ENCODE results near the gene SHB. TPM values are rescaled to one million over a fixed set of nuclear protein-coding genes. Genes with fewer than 3 reads are reported as not detected.
"Not testable (repeated sequence)": the region's sequence is repeated elsewhere in the genome, so short reads cannot be mapped to it uniquely, and the experiment has no call there.

SHB gene
- polyA plus RNA-seq, 3 donors: 17.4 to 20.0 (median 17.9) TPM

DNA sequence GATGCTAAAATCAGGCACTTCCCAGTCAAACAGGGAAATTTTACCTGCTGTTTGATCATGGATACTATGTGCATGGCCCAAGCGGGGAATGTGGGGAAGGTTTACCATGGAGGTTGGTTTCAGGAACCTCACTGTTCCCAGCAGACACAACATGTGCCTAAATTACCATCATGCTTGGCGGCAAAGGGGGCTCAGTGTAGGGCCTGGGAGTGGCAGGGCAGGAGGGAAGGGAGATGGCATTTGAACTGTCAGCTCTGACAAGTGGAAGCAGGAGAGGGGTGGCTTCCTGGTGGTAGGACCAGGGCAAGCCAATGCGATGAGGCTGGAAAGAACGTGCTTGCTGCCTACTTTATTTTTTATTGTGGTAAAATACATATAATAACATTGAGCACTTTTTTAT lies 93.4 kb downstream of the SHB start:
- DNase-seq: no peak

DNA sequence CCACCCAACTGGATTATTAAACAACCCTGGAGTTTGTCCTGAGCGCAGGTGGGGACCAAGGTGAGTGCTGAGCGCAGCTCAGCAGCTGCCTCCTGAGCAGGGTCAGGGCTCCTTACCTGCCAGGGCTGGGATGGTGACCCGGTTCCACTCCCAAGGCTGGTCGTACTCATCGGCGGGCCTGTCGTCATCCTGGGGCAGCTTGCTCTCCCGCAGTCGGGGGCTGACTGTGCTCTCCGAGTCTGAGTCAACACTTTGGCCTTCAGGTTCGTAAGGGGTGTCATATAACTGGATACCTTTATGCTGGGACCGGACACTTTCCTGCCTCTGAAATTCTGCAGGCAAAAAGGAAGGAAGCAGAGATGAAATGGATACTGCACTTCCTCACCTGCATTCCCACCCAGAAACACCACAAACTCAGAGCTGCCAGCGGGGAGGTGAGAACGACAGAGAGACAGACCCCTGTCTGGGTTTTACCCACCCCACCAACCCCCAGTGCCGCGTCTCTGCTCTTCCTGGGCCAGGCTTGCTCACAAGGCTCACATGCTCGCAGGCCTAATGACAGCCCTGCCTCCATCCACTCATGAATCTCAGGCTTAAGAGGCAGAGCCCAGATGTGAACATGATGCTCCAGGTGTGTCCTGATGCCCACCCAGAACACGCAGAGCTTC lies 94.4 kb downstream of the SHB start:
- DNase-seq: no peak

DNA sequence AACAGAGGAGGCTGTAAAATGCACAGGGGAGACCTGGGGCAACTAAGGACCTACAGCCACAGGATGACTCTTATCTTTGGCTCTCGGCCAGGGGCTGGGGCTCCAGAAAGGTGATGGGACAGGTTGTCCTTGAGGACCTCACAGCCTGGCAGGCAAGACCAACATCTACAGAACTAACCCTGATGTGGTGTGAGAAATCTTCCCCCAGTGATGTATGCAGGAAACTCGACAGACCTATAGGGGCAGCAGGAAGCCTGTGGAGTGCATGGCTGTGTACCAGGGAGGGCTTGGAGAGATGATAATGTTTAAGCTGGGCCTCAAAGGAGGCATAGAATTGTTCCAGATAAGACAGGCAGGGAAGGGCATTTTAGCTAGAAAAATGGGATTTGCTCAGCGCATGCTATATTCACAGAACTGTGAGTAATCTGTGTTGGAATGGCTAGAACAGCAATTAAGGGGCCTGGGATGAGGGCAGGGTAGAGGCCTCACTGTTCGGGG lies 96.6 kb downstream of the SHB start:
- no peak for DNase-seq

GRCh38 chr9:37971691-37972090 lies 97.3 kb downstream of the SHB start:
- no peak for DNase-seq

DNA sequence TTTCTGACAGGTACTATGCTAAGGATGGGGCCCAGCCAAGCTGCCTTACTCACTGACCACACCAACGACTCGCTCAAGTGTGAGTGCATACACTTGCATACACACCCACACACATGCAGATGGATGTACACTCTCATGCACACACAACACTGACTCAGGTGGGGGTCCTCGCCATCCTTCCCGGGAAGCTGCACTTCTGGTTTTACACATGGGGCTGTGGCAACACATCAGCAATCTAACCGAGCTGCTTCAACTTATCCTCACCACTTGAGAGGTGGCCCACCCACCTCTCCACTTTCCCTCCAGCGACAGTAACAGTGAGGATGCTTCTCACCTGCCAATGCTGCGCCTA lies 97.9 kb downstream of the SHB start:
- DNase-seq: no peak

DNA sequence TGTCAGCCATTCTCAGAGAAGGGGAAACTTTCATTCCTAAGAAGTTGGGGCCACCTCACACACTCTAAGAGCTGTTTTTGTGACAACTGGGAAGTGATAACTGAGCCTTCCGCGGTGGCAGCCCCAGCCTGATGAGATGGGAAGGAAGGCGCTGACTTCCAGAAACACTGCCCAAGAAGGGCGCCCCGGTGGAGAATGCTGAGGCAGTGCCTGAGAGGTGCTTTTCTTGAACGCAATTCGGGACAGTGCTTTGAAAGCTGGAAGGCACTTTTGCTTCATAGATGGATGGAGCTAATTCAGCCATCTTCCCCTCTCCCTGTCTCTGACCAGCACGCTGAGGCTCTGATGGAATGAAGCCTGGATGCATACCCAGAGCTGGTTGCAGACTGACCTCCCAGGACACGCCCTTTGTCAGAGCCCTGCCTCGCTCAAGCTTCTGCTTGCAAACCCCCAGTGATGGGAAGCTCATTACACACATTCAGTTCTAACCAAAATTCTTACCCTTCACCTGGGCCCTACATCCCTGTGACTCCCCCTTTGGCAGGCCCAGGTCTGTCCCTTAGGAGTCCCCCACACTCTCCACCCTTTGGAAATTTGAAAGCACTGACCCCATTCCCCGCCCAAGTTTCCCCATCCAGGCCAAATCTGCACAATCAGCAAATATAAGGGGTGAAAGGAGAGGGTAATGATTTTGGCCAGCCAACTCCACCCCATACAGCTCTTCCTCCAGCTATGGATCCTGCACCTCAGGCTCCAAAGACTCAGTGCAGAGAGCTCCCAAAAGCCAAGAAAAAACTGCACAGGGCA lies 98.5 kb downstream of the SHB start:
- no peak for DNase-seq

GRCh38 chr9:37969558-37970300 lies 99.3 kb downstream of the SHB start:
- no peak for DNase-seq

GRCh38 chr9:37969130-37969529 lies 99.9 kb downstream of the SHB start:
- DNase-seq: no peak

DNA sequence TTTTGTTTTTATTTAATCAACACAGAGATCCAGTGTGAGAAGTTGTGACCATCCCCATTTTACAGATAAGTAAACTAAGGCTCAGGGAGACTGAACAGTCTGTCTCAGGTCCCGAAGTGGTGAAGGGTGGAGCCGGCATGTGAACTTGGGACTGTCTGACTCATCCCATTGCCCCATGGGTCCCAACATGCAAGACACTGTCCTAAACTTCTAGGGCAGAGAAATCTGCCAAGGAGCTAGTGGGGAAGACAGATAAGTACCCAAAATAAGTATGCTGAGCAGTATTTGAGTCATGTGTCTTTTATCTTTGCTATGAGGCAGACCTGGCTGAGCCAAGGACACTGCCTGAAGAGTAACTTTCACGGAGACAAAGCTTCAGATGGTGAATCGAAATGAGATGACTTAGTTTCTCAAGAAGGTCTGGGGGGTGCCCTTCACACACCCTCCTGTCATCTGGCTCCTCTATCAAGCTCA lies 100.8 kb downstream of the SHB start:
- no peak for DNase-seq

GRCh38 chr9:37967761-37968080 lies 101.3 kb downstream of the SHB start:
- no peak for DNase-seq

GRCh38 chr9:37967014-37967760 lies 101.8 kb downstream of the SHB start:
- DNase-seq: no peak

GRCh38 chr9:37966412-37967013 lies 102.5 kb downstream of the SHB start:
- DNase-seq: peak; percentile 82

- DNase-seq: not testable (repeated sequence)
Observed at GRCh38 chr9:37965676-37966345, 103.2 kb downstream of the SHB start.

DNA sequence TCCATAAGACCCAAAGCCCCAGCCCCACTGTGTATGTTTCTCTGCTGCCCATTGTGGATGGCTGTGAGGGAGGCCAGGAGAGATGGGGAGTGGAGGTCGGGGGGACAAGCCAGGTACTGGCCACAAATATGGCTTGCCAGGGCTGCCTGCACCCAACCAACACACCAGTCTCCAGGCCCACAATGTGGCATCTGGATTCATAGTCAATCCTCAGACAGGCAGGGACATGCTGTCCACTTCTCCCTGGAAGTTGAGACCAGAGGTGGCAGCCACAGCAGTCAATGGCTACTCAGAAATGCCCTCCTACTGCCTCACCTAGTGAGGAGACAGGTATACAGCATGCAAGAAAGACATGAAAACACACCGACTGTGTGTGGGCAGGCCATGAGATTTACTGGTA lies 103.9 kb downstream of the SHB start:
- no peak for DNase-seq

DNA sequence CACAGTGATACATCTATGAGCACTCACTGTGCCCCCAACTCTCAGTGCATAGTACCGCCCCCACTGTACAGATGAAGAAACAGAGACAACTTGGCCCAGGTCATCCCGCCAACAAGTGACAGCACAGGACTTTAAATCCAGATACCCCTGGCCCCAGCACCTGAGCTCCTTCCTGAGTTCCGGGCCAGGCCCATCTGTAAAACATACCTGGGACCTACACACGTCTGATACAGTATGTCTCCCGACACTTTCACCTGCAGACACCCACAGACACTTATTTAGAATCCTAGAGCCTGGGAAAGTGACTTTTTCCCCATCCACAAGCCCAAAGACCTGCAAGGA lies 104.3 kb downstream of the SHB start:
- no peak for DNase-seq

GRCh38 chr9:37963936-37964739 lies 104.9 kb downstream of the SHB start:
- DNase-seq: no peak

- no peak for DNase-seq
Observed at GRCh38 chr9:37961351-37961750, 107.7 kb downstream of the SHB start.

DNA sequence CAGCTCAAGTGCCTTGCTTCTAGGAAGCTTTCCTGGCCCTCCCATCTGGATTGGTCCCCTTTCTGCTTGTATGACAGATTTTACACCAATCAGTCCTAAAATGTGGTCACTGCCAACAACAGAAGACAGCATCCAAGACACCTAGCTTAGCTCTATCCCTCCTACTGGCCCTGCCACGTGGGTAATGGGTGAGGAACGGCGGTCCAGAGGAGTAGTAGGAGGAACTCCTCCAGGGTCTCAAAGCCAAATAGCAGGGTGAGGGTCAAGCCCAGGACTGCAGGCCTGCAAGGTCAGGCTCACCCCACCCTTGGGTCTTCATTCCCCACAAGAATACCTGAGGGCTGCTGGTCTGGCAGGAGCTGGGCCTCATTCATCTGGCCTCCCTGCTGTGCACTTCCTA lies 108.4 kb downstream of the SHB start:
- DNase-seq: no peak

DNA sequence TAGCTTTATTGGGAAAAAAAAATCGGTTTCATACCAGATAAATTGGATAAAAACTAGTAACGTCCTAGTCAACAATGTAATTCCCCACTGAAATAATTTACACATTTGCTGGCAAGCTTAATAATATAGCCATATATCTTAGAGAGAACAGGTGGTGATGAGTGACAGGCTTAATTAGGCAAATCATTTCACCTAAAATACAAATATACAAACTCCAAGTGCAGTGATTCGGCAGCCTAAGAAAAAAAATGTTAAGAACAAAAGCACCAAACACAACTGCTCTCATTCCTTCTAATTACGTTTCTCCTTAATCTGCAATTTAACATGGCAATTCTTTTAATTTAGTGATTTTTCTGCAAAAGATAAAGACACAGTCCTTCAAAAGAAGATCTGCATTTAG lies 109.1 kb downstream of the SHB start:
- DNase-seq: no peak

GRCh38 chr9:37958154-37958553 lies 110.9 kb downstream of the SHB start:
- no peak for DNase-seq

DNA sequence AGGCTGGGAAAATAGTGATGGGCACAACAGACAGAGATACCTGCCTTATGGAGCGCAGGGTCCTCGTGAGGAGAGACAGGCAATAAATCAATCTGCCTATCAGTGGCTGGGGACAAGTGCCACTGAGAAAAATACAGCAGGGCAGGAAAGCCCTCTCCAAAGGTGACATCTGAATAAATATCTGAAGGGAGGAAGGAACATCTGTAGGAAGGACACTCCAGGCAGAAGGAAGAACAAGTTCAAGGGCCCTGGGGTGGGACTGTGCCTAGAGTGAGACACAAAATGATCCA lies 111.4 kb downstream of the SHB start:
- DNase-seq: no peak

Data from renal pelvis (tissue), 4 donors.